GM21529 (cell line): ENCODE measurements around the gene CPM.
"Not testable (repeated sequence)": the region's sequence is repeated elsewhere in the genome, so short reads cannot be mapped to it uniquely, and the experiment has no call there.

Source experiments
- ATAC-seq: cut with Tn5 transposase; IDR thresholded peaks from one replicate; pipeline ENCODE4 v1.9.1; 2021; ENCODE audit not compliant: unreplicated experiment

Gene CPM

GRCh38 chr12:68854554-68854953 is 78.4 kb downstream of the CPM start:
- no peak for ATAC-seq

DNA sequence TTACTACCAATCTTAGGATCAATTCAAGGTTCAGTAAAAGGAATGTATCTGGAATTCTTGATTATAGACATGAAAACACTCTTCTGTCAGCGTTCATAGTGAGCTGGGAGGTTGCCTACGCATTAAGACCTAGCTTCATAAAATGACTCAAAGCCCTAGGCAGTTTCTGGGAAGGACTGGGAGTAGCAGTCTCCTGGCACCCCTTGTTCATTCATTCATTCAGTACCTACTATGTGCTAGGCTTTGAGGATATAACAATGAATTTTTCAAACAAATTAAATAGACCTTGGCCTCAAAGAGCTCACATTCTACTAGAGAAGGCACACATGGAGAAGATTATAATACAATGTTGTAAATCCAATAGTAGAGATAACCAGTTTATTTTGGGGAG is 78.9 kb downstream of the CPM start:
- ATAC-seq = no peak

DNA sequence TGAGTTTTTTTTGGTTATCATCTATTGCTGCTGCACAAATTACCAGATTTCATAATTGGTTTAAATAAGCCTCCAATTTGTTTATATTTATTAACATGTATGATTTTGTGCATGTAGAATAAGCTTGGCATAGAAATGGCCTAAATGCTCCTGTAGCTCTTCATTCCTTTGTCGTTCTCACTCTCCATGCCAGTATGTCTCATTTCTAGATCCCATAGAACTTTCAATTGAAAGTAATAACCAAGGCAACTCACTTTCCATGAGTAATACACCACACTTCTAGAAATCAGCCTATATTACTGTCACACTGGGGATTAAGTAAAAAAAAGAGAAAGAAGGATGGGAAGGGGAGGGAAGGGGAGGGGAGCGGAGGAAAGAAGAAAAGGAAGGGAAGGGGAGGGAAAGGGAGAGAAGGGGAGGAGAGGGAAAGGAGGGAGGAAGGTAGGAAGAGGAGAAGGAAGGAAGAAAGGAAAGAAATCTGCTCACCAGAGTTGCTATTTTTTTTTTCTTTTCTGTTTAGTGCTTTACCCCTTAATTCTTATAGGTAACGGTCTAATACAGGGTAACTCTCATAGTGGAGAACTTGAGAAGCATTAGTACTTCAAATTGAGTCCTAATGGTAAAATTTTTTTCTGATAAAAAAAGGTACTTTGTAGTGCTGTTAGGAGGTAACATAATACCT is 79.4 kb downstream of the CPM start:
- ATAC-seq = no peak

DNA sequence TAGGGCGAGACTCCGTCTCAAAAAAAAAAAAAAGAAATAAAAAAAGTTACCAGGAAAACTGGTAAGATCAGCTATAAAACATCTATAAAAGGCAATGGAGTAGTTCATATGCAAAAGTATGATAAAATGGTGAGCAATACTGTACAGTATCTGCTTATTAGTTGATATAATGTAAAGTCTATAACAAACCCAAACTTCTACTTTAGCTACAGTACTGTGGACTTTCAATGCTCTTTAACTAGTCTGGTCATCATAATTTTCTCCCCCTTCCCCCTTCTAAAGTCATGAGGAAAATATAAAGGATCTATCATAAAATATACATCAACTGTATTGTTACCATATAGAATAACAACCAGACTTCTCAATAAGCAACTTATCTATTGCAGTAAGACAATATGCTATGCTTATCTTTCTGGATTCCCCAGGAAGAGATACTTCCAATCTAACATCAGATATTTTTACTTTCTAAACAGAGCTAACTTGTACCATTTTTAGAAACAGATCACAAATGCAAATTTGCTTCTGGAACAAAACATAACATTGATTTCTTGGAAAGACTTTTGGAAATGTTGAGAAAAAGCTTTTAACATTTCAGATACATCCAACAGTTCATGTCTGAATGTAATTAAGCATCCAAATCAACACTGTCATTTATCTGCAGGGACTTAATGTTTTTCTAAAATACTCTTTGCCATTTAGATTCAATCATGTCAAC is 81.2 kb downstream of the CPM start:
- ATAC-seq = no peak

DNA sequence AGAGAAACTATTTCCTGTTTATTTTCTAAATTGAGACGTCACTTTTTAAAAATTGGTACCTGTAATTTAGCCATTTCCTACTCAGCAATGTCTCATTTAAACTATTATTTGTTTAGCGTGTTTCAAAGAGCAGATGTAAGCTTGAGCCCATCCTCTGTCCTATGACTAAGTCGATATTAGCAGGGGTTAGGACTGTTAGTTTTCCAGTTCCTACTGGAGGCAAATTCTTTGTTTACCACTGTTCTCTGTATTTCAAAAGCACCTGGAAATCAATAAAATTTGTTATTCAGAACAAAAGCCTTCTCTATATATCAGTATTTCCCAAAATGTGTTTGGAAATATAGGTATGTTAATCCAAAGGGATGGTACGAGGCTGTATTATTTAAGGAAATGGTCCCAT is 82.6 kb downstream of the CPM start:
- no peak for ATAC-seq

DNA sequence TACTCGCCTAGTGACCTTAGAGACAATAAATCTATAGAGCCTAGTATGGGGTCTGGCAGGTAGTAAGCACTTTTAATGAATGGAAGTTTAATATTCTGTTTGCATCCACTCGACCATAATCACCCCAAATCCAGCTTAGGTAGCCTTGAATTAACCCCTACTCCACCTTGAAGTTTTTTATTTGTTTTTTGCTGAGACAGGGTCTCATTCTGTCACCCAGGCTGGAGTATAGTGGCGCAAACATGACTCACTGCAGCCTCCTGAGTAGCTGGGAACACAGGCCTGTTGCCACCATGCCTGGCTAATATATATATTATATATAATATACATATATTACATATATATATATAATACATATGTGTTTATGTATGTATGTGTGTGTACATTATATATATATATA is 86.2 kb downstream of the CPM start:
- no peak for ATAC-seq

- ATAC-seq = no peak
These were observed 87.9 kb downstream of the CPM start for GRCh38 chr12:68844788-68845695.

DNA sequence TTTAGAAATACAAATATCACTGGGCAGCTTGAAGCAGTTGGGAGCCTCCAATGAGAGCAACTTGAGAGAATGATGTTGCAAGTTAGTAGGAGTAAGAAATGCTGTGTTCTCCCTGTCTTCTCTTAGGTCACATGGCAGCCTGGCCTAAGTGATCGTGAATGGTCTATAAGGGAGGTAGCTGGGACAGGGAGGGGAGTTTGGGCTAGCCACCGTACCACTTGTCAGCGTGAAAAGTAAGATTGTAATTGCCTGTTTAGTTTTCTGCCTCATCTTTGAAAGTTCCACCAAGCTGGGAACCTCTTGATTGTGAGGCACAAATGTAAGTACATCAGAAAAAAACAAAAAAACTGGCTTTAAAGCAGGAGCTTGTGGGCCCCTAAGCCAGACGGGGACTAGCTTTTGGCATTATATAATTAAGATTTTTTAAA is 88.6 kb downstream of the CPM start:
- no peak for ATAC-seq

DNA sequence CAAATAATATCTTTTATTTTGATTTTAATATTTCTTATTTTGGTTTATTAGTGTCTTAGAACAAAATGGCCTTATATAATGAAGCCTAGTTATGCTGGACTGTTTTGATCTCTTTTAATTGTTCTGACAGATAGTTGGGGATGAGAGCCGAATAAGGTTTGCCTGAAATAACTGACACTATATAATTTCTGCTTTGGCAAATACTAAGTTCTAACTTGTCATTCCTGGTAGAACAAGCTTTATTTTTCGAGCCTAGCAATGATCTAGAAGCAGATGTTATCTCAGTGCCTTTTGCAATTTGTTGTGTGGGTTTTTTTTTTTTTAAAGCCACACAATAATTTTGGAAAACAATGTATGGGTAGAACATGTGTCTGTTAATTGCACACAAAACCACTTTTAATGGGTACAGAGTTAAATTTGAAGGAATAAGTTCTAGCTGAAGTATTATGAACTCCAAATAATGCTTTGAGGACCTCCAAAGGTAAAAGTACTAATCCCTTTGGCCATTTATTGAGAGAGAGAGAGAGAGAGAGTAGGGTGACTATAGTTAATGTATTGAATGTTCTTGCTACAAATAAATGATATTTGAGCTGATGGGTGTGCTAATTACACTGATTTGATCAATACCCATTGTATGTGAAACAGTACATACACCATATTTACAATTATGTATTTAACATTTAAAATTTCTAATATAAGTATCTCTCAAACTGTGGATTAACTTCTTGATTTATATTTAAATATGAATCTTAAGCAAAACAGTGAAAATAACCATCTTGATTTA is 90.0 kb downstream of the CPM start:
- ATAC-seq = no peak

DNA sequence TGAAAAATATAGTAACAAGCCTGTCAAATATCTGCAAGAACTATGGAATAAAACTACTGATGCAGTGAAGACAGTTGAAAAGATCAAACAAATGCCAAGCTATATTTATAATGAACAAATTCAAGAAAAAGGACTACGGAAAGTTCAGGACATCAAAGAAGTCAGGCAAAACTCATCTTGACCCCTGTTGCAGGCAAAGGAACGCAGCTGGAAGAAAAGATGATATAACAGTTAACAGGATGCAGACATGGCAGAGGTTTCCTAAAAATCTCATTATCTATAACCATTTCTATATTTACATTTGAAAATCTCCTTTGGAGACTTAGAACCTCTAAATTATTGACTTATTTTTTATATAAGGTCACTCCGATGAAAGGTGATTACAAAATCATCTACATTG is 90.8 kb downstream of the CPM start:
- ATAC-seq = no peak

- ATAC-seq = no peak
These were observed 91.3 kb downstream of the CPM start for GRCh38 chr12:68841717-68842116.

DNA sequence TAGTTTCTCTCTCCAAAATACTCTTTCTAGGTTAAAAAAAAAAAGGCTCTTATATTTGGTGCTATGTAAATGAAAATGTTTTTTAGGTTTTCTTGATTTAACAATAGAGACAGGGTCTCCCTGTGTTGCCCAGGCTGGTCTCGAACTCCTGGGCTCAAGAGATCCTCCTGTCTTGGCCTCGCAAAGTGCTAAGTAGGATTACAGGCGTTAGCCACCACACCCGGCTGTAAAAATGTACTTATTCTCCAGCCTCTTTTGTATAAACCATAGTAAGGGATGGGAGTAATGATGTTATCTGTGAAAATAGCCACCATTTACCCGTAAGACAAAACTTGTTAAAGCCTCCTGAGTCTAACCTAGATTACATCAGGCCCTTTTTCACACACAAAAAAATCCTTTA is 91.8 kb downstream of the CPM start:
- not testable (repeated sequence) for ATAC-seq

DNA sequence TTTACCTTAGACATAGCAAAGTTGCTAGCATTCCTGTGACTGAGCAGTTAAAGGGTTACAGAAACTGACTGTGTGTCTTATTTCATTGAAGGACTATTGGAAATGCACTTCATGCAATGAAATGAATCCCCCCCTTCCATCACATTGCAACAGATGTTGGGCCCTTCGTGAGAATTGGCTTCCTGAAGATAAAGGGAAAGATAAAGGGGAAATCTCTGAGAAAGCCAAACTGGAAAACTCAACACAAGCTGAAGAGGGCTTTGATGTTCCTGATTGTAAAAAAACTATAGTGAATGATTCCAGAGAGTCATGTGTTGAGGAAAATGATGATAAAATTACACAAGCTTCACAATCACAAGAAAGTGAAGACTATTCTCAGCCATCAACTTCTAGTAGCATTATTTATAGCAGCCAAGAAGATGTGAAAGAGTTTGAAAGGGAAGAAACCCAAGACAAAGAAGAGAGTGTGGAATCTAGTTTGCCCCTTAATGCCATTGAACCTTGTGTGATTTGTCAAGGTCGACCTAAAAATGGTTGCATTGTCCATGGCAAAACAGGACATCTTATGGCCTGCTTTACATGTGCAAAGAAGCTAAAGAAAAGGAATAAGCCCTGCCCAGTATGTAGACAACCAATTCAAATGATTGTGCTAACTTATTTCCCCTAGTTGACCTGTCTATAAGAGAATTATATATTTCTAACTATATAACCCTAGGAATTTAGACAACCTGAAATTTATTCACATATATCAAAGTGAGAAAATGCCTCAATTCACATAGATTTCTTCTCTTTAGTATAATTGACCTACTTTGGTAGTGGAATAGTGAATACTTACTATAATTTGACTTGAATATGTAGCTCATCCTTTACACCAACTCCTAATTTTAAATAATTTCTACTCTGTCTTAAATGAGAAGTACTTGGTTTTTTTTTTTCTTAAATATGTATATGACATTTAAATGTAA is 93.5 kb downstream of the CPM start:
- ATAC-seq = no peak

DNA sequence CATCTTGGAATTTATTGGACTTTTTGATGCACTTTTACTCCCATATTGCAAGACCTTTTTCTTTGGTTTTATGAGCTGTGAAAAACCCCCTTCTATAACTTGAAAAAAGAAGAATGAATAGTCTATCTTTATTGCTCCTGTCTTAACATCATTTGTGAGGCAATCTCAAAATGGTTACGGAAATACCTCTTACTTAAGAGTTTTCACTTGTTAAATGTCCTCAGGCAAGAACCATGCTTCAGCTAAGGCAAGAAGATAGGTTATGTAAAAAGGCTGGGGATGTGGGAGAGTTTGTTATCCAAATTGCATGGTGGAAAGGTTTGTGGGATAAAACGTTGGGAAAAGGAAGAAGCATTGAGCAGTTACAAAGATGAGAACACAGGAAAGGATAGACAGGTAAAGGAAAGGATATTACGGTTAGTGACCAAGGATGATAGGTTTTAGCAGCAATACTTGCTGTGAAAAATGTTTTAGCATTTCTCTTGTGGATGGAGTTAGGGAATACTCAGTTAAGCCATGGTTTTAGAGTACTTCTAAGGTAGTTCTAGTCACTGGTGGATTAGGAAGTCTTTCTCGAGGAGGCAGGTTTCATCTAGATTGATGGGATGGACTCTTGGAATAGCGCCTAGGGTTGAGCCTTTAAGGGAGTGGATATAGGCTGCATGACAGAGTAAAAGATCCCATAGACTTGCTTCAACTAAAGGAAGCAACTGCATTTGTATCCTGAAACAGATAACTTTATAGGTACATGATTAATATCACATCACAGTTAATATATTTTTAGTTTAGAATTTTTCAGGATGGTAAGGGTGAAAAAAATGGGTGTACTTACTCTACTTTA is 94.7 kb downstream of the CPM start:
- no peak for ATAC-seq

GRCh38 chr12:68837215-68837614 is 95.8 kb downstream of the CPM start:
- ATAC-seq = no peak

GRCh38 chr12:68835333-68835908 is 97.5 kb downstream of the CPM start:
- ATAC-seq = no peak

DNA sequence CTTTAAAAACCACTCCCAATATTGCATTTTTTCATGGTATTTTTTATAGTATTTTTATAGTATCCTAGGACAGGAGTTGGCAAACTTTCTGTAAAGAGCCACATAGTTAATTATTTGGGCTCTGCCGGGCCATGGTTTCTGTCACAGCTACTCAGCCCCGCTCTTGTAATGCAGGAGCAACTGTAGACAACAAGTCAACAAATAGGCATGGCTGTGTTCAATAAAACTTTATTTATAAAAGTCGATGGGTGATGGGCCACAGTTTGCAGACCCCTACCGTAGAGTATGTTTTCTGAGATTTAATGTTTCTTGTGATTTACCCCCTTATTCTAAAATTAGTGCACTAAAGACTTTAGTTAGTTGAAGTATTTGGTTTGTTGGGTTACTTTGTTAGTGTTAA is 99.5 kb downstream of the CPM start:
- no peak for ATAC-seq

- no peak for ATAC-seq
These were observed 100.5 kb downstream of the CPM start for GRCh38 chr12:68832504-68832867.
